Neural progenitor cell (in vitro differentiated cells): ENCODE data around the gene ZNF423.
A peak's percentile ranks its signal among the peaks of the same experiment; 100 is the strongest.

Experiments
- CTCF ChIP-seq: fragments of 200-600 bp; sonication (generic); IDR thresholded peaks from 2 replicates; pipeline ENCODE4 v1.5.1; 2017; ENCODE audit warnings: antibody characterized with exemption, mild to moderate bottlenecking
- EZH2phosphoT487 ChIP-seq: fragments of 200-600 bp; sonication (generic); IDR thresholded peaks from 2 replicates; pipeline ENCODE4 v1.6.1; 2017; ENCODE audit warnings: antibody characterized with exemption

DNA sequence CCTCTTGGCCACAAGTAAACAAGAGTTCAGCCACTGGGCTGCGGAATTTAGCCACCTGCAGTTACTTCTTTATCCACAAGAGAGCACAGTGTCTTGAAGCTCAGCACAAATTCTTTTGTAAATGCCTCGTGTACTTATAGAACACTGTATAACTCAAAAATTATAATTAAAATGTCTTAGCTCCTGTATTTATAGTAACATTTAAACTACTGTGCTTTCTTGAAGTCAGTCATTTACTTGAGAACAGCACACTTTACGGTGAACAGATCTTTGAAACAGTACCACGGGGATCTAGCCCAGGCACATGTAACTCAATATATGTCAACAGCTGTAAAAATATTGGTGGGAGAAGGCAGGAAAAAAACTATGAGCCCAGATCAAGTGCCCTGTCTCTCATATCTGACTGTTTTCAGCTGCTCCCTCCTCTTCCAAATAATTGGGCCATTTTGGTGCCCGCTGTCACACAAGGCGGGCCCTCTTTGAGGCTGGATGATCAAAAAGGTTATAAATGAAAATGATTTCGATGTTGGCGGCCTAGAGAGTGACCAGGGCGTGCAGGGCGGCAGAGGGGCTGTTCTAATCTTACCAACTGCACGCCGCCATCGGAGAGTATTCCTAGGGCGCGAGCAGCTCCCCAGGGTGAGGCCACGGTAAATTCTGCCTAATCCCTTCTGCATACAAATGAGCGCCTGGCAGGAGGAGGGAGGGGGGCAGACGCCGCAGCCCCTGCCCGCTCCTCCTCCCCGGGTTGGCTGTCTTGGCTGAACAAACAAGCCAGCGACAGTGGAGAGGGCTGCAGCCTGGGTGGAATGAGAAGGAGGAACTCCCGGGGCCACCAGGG is 299.1 kb downstream of the ZNF423 start:
- TF ChIP-seq CTCF (peak; percentile 74), EZH2phosphoT487 (no peak)
